A673 (cell line): ENCODE results near the gene CBLB. TPM values are rescaled to one million over a fixed set of nuclear protein-coding genes. Genes with fewer than 3 reads are reported as not detected.

ENCODE experiments used
- BruUV-seq: library from RNA; stranded (reverse); fragments of 400-500 nt; replicated peaks from 2 replicates; lab custom pipeline; 2021; lab: Mats Ljungman, UMichigan
- CTCF ChIA-PET: fragments of 300-600 bp; sonication (Branson Sonifier 250); formaldehyde crosslinking; loops from one replicate; lab custom pipeline; 2022; ENCODE audit warnings: antibody characterized with exemption; lab: Charles Lee
- POLR2A ChIA-PET: fragments of 300-600 bp; sonication (Branson Sonifier 250); formaldehyde crosslinking; loops from one replicate; lab custom pipeline; 2022; ENCODE audit warnings: antibody characterized with exemption; ENCODE audit not compliant: low non-redundant PET; lab: Charles Lee
- DNase-seq: peaks from one replicate; pipeline ENCODE4 v3.0.0-alpha.2; 2015; ENCODE audit warnings: low spot score
- H3K27ac ChIP-seq: fragments of 200-600 bp; sonication (generic); 2 replicates; pipeline ENCODE4 v1.5.1; 2016; ENCODE audit warnings: mixed run types, low read depth, mild to moderate bottlenecking, mixed read lengths, antibody characterized with exemption, low read length; ENCODE audit not compliant: poor library complexity, severe bottlenecking
- H3K27me3 ChIP-seq: fragments of 200-600 bp; sonication (generic); replicated peaks from 2 replicates; pipeline ENCODE4 v1.6.1; 2017; ENCODE audit warnings: mixed run types, low read depth, mild to moderate bottlenecking, mixed read lengths, antibody characterized with exemption, low read length; ENCODE audit not compliant: insufficient read depth, poor library complexity
- H3K36me3 ChIP-seq: fragments of 200-600 bp; sonication (generic); 2 replicates; pipeline ENCODE4 v1.6.1; 2016; ENCODE audit warnings: mixed run types, mild to moderate bottlenecking, mixed read lengths, antibody characterized with exemption, low read length; ENCODE audit not compliant: insufficient read depth, poor library complexity, severe bottlenecking
- H3K4me1 ChIP-seq: fragments of 200-600 bp; sonication (generic); 2 replicates; pipeline ENCODE4 v1.6.1; 2017; ENCODE audit warnings: mixed run types, mild to moderate bottlenecking, mixed read lengths, antibody characterized with exemption, low read length; ENCODE audit not compliant: insufficient read depth, poor library complexity, severe bottlenecking
- H3K4me3 ChIP-seq: fragments of 200-600 bp; sonication (generic); 2 replicates; pipeline ENCODE4 v1.5.1; 2016; ENCODE audit warnings: low read depth, mixed run types, mild to moderate bottlenecking, mixed read lengths, low read length; ENCODE audit not compliant: poor library complexity, severe bottlenecking
- H3K9me3 ChIP-seq: fragments of 200-600 bp; sonication (generic); 2 replicates; pipeline ENCODE4 v1.6.1; 2016; ENCODE audit warnings: mixed run types, low read depth, mild to moderate bottlenecking, mixed read lengths, antibody characterized with exemption, low read length; ENCODE audit not compliant: poor library complexity, severe bottlenecking
- EZH2 ChIP-seq: fragments of 200-600 bp; sonication (generic); IDR thresholded peaks from 2 replicates; pipeline ENCODE4 v1.6.1; 2017; ENCODE audit warnings: borderline replicate concordance, low read depth, mild to moderate bottlenecking, mixed read lengths, antibody characterized with exemption, low read length; ENCODE audit not compliant: poor library complexity, severe bottlenecking
- intact Hi-C: fragments of 100-400 bp; cut with micrococcal nuclease; formaldehyde crosslinking; loops from one replicate; pipeline ENCODE4 v1.10.0; 2022; ENCODE audit not compliant: unreplicated experiment
- total RNA-seq: library from RNA; stranded (reverse); gene quantifications from 2 replicates; pipeline ENCODE4 v1.2.3, GENCODE V29; 2021
- TF ChIP-seq, protein P1 (sequence below): fragments of 300-800, 200-600 bp; sonication (generic); conservative IDR thresholded peaks from 2 replicates; pipeline ENCODE4 v1.5.1; 2017; ENCODE audit warnings: low read depth, mild to moderate bottlenecking, antibody characterized with exemption, low read length, moderate library complexity, mixed read lengths

The CBLB gene
- total RNA-seq, 1 experiment from 2014 or later = 23.3 TPM

DNA sequence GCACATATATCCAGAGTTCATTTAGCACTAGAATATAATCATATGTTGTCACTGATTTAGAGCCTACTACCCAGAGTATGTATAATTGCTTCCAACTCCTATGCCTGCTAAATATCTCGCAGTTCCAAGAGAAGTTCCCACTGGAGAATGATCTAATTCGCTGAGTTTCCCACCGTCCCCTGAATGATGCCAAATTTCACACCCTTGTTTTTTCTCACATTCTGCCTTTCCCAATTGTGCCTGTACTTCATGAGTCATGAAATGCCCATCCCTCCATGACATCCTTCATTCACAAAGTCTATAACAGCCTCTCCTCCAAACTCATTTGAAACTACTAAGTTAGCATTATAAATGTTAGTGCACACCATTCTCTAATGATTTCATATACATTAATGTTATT is 177.2 kb downstream of the CBLB start:
- TF ChIP-seq, protein P1, sequence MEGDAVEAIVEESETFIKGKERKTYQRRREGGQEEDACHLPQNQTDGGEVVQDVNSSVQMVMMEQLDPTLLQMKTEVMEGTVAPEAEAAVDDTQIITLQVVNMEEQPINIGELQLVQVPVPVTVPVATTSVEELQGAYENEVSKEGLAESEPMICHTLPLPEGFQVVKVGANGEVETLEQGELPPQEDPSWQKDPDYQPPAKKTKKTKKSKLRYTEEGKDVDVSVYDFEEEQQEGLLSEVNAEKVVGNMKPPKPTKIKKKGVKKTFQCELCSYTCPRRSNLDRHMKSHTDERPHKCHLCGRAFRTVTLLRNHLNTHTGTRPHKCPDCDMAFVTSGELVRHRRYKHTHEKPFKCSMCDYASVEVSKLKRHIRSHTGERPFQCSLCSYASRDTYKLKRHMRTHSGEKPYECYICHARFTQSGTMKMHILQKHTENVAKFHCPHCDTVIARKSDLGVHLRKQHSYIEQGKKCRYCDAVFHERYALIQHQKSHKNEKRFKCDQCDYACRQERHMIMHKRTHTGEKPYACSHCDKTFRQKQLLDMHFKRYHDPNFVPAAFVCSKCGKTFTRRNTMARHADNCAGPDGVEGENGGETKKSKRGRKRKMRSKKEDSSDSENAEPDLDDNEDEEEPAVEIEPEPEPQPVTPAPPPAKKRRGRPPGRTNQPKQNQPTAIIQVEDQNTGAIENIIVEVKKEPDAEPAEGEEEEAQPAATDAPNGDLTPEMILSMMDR = no peak
- TF ChIP-seq EZH2 = no peak
- BruUV-seq = no TSS peak
- POLR2A ChIA-PET = interaction anchor here (0.6 kb wide), 1 partner anchor 161 kb away, joined by 3 read pairs; no protein-coding TSS in a partner anchor

DNA sequence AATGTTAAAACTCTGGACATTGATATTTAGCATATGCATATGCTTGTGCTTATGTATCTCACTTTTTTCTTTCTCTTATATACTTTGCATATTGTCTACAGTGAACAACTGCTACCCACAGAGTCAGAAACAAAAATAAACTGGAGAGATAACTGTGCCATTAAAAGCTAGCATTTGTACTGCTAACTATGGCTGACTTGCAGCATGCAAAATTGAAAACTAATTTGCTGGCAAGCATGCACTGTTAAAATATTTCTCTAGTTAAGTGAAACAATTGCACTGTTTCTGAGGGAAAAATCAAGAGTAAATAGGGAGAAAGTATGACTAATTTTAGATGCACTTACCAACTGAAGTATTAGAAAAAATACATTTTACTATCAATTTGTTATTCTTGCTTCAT is 177.8 kb downstream of the CBLB start:
- Histone ChIP-seq H3K4me3 (no peak overlapping the region), H3K4me1 (peaks cover 27% of the 10 kb centered on the region), H3K36me3 (no peaks in the 10 kb centered on the region), H3K27ac (no peak overlapping the region), H3K27me3 (no peaks in the 10 kb centered on the region), H3K9me3 (no peaks in the 10 kb centered on the region)
- CTCF ChIA-PET = no interaction called here
- BruUV-seq = no TSS peak
- intact Hi-C loops = loop anchor here (5.0 kb wide), 1 partner anchor 176 kb away; the partner anchor contains the start of gene CBLB
- POLR2A ChIA-PET = interaction anchor here (0.6 kb wide), 1 partner anchor 161 kb away, joined by 3 read pairs; no protein-coding TSS in a partner anchor
- TF ChIP-seq, protein P1 = no peak
- no peak for DNase-seq

More for the DNA sequence above, 177.2 kb downstream of the CBLB start:
- no peak for DNase-seq
- Histone ChIP-seq H3K4me1 (peaks cover 24% of the 10 kb centered on the region), H3K36me3 (no peaks in the 10 kb centered on the region), H3K27me3 (no peaks in the 10 kb centered on the region), H3K27ac (no peak overlapping the region), H3K4me3 (no peak overlapping the region), H3K9me3 (no peaks in the 10 kb centered on the region)
- CTCF ChIA-PET = no interaction called here
- intact Hi-C loops = loop anchor here (5.0 kb wide), 1 partner anchor 176 kb away; the partner anchor contains the start of gene CBLB

DNA sequence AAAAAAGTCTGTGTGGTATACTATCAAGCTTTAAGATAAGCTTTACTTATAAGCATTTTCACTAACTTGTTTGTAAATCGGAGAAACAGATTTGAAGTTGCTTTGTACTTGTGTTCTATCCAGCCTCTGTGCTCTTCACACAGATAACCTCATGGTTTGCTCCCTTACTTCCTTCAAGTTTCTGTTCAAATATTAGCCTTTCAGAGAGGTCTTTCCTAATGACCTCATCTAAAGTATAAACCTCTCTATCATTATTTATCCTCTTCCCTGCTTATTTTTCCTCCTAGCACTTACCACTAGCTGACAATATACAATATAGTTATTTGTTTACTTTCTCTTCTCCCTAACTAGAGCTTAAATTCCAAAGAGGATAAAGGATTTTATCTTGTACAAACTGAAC is 180.0 kb downstream of the CBLB start:
- peak overlapping the region; percentile 24 for H3K27ac ChIP-seq
- DNase-seq = no peak
- H3K4me1 ChIP-seq = peaks cover 27% of the 10 kb centered on the region
- POLR2A ChIA-PET = no interaction called here
- CTCF ChIA-PET = no interaction called here
- H3K36me3 ChIP-seq = no peaks in the 10 kb centered on the region
- intact Hi-C loops = loop anchor here (10.0 kb wide), 2 partner anchors 516 to 1426 kb away; no protein-coding TSS in a partner anchor
- TF ChIP-seq, protein P1 = no peak
- TF ChIP-seq EZH2 = no peak
- BruUV-seq = no TSS peak
- H3K9me3 ChIP-seq = no peaks in the 10 kb centered on the region
- H3K4me3 ChIP-seq = no peak overlapping the region
- H3K27me3 ChIP-seq = no peaks in the 10 kb centered on the region
